Activated T-helper 2 cell treated with anti-CD3 and anti-CD28 coated beads, Interferon-gamma antibody, Interleukin-2, Interleukin-4, amounts not matched to agents 10 μg/mL and 5 μg/mL and 100 μg/mL, durations not matched to agents 14 hours and 24 hours and 36 hours (primary cell): ENCODE measurements around the gene PDE6C. TPM values are rescaled to one million over a fixed set of nuclear protein-coding genes. Genes with fewer than 3 reads are reported as not detected.

Experiments
- DNase-seq: peaks from one replicate; pipeline ENCODE4 v3.0.0; 2021; ENCODE audit warnings: low spot score
- H3K27ac Mint-ChIP-seq: one replicate; pipeline ENCODE4 v1.8.0; 2021; ENCODE audit warnings: mixed read lengths
- H3K27me3 Mint-ChIP-seq: one replicate; pipeline ENCODE4 v1.8.0; 2021; ENCODE audit warnings: low read depth, mixed read lengths
- H3K36me3 Mint-ChIP-seq: one replicate; pipeline ENCODE4 v1.8.0; 2021; ENCODE audit warnings: low read depth, mixed read lengths
- H3K4me1 Mint-ChIP-seq: one replicate; pipeline ENCODE4 v1.8.0; 2021; ENCODE audit warnings: low read depth, mixed read lengths
- H3K4me3 Mint-ChIP-seq: one replicate; pipeline ENCODE4 v1.8.0; 2021; ENCODE audit warnings: low read depth, mild to moderate bottlenecking, moderate library complexity, mixed read lengths
- H3K9me3 Mint-ChIP-seq: one replicate; pipeline ENCODE4 v1.8.0; 2021; ENCODE audit warnings: mixed read lengths
- intact Hi-C: fragments of 100-400 bp; cut with micrococcal nuclease; formaldehyde crosslinking; loops from one replicate; pipeline ENCODE4 v1.15.1; 2023
- total RNA-seq: library from RNA; stranded (reverse); gene quantifications from 2 replicates; pipeline ENCODE4 v1.2.3, GENCODE V29; 2022

Gene PDE6C
- total RNA-seq, 1 donor from 2014 or later, result not detected

DNA sequence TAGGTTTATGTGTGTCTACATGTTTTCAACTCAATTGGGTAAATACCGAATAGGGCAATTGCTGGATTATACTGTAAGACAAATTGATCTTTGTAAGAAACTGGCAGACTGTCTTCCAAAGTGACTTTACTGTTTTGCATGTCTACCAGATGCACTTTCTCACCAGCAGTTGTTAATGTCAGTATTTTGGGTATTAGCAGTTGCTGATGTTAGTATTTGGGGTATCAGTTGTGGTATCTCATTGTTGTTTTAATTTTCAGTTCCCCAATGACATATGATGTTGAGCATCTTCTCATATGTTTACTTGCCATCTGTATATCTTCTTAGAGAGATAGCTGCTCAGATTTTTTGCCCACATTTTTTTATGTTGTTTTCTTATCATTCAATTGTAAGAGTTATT is 10.6 kb downstream of the PDE6C start:
- no peaks in the 10 kb centered on the region for H3K36me3 Mint-ChIP-seq
- H3K4me1 Mint-ChIP-seq, result no peaks in the 10 kb centered on the region
- H3K9me3 Mint-ChIP-seq, result no peaks in the 10 kb centered on the region
- intact Hi-C loops, result no loop called here
- H3K27me3 Mint-ChIP-seq, result peaks cover 13% of the 10 kb centered on the region
- H3K4me3 Mint-ChIP-seq, result no peak overlapping the region
- H3K27ac Mint-ChIP-seq, result no peak overlapping the region
- DNase-seq, result no peak

DNA sequence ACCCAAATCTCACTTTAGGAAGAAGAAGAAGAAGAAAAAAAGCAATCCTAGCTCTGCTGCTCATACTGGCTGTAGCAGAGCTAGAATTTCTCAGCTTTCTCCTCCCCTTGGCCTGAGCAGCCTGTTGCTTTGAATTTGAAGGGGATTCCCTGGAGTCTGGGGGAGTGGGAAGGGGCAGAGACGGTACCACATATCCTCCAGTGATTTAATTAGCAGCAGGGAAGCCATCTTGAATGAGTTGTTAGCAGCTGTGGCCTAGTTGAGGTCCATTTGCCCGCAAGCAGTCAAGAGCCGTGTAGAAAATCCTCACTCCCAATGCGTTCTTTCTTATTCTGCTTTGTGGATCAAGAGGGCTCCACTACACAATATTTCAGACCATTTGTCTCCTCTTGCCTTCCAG is 16.5 kb downstream of the PDE6C start:
- H3K36me3 Mint-ChIP-seq, result no peaks in the 10 kb centered on the region

DNA sequence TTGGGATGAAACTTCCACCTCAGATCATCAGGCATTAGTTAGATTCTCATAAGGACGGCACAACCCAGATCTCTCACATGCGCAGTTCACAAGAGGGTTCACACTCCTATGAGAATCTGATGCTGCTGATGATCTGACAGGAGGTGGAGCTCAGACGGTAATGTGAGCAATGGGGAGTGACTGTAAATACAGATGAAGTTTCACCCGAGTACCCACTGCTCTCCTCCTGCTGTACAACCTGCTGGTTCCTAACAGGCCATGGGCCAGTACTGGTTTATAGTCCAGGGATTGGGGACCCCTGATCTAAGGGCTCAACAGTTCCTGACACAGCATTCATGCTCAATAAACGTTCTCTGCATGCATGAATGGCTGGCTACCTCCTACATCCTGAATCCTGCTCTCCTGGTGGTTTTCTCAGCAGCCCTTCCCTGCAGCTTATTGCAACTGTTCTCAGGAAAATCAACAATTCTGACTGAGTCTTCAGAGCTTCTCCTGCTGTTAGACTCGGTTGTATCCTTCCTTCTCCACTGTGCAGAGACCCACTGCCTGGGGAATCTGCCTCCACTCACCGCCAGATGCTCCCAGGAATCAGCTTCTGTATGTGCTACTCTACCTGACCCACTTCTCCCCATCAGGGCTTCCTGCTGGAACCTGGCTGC is 17.4 kb downstream of the PDE6C start:
- Mint-ChIP-seq H3K27me3 (peaks cover 3% of the 10 kb centered on the region), H3K27ac (no peak overlapping the region), H3K9me3 (no peaks in the 10 kb centered on the region), H3K4me1 (no peaks in the 10 kb centered on the region), H3K36me3 (no peaks in the 10 kb centered on the region), H3K4me3 (no peak overlapping the region)
- intact Hi-C loops, result no loop called here
- no peak for DNase-seq

More for the DNA sequence above, 16.5 kb downstream of the PDE6C start:
- Mint-ChIP-seq H3K9me3 (no peaks in the 10 kb centered on the region), H3K27ac (no peak overlapping the region), H3K4me1 (no peaks in the 10 kb centered on the region), H3K27me3 (peaks cover 4% of the 10 kb centered on the region), H3K4me3 (no peak overlapping the region)
- intact Hi-C loops, result no loop called here
- no peak for DNase-seq

DNA sequence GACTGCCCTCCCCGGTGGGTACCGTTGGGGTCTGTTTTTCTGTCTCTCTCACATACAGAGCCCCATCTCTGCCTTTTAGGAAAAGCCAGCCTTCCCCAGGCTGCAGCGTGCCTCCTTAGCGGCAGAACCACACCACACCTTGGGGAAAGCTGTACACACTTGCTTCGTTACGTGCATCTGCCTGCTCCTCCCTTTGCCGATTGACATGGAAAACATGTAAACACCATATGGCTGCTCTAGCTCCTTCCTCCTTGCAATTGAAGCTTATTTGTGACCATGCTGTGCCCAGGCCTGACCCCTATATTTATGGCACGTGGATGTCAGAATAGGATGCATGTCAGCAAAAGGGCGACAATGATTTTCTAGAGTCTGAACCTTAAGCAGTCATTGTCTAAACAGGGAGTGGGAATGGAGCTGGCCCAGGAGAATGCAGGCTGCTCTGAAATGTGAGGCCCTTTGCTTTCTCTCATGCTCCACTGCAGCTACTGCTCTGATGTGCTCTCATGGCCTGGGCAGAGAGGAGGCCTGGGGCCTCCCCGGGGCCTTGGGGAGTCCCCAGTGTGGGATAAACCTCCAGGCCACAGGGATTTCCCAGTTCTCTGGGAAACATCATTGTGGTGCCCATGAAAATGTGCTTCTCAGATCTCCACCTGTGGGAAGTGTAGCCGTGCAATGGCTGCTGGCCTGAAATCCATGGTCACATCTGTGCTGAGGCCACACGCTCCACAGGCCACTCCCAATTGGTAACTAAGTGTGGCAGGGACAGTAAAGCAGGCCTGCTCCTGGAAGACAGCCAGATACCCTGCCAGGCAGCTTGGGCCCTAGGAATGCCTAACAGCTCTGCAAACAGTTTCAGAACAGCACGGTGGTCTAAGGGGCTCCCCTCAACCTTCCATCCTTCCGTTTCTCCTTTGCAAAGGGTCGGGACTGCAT is 18.6 kb downstream of the PDE6C start:
- intact Hi-C loops, result no loop called here
- no peaks in the 10 kb centered on the region for H3K36me3 Mint-ChIP-seq
- no peaks in the 10 kb centered on the region for H3K4me1 Mint-ChIP-seq

DNA sequence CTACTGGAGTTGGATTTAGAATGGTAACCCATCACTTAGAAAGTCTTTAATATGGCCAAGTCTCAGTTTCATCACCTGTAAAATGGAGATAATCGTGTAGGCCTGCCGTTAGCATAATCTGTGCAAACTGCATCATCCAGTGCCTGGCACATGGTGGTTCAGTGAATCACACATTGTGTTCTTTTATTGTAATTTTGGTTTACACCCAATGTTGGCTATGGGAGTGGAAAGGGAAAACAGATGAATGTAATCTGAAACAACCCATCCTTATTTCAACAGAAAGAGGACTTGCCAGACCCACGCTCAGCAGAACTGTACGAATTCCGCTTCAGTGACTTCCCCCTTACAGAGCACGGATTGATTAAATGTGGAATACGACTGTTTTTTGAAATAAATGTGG is 27.5 kb downstream of the PDE6C start:
- H3K4me1 Mint-ChIP-seq, result no peaks in the 10 kb centered on the region
- H3K9me3 Mint-ChIP-seq, result no peaks in the 10 kb centered on the region
- intact Hi-C loops, result no loop called here
- H3K4me3 Mint-ChIP-seq, result no peak overlapping the region
- H3K27ac Mint-ChIP-seq, result no peak overlapping the region
- no peak for DNase-seq
- no peaks in the 10 kb centered on the region for H3K36me3 Mint-ChIP-seq
- H3K27me3 Mint-ChIP-seq, result peaks cover 12% of the 10 kb centered on the region

More for the DNA sequence above, 18.6 kb downstream of the PDE6C start:
- Mint-ChIP-seq H3K27ac (no peak overlapping the region), H3K4me3 (no peak overlapping the region), H3K27me3 (no peaks in the 10 kb centered on the region), H3K9me3 (no peaks in the 10 kb centered on the region)
- no peak for DNase-seq

DNA sequence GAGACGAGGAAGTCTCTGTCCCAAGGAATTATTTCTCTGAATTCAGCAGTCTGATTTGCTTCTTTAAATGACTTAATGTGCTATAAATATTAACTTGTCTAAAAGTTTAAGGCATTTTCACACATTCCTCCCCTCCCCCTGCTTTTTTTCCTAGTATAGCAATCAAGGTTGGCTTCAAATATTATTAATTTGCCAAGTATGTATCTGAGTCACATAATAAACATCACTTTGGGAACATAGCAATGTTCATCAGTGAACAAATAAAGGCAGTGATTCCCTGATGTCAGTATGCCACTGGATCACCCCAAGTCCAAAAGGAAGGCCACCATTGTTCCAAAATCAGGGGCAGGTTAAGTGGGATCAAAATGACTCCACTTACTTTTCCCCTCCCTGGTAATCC is 40.5 kb downstream of the PDE6C start:
- no peaks in the 10 kb centered on the region for H3K9me3 Mint-ChIP-seq
- no peaks in the 10 kb centered on the region for H3K4me1 Mint-ChIP-seq
- intact Hi-C loops, result no loop called here
- H3K27me3 Mint-ChIP-seq, result peaks cover 6% of the 10 kb centered on the region
- no peak for DNase-seq
- H3K27ac Mint-ChIP-seq, result no peak overlapping the region
- H3K36me3 Mint-ChIP-seq, result no peaks in the 10 kb centered on the region
- no peak overlapping the region for H3K4me3 Mint-ChIP-seq

DNA sequence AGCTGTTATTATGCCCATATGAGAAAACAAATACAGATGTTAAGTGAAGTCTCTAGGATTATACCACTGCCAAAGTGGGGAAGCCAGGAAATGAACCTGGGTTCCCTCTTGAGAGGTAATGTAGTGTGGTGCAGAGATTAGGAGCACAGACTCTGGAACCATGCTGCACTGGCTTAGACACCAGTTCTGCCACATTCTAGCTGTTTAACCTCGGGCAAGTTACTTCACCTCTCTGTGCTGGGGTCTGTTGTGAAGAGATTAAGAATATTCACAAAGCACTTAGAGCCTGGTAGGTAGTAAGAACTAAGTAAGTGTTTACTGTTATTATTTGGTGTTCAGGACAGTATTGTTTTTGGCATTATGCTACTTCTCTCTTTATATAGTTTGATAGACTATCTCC is 41.9 kb downstream of the PDE6C start:
- no peak overlapping the region for H3K4me3 Mint-ChIP-seq
- no peaks in the 10 kb centered on the region for H3K36me3 Mint-ChIP-seq
- no peaks in the 10 kb centered on the region for H3K4me1 Mint-ChIP-seq
- H3K27ac Mint-ChIP-seq, result no peak overlapping the region
- H3K27me3 Mint-ChIP-seq, result peaks cover 6% of the 10 kb centered on the region
- intact Hi-C loops, result no loop called here
- H3K9me3 Mint-ChIP-seq, result no peaks in the 10 kb centered on the region
- DNase-seq, result no peak

DNA sequence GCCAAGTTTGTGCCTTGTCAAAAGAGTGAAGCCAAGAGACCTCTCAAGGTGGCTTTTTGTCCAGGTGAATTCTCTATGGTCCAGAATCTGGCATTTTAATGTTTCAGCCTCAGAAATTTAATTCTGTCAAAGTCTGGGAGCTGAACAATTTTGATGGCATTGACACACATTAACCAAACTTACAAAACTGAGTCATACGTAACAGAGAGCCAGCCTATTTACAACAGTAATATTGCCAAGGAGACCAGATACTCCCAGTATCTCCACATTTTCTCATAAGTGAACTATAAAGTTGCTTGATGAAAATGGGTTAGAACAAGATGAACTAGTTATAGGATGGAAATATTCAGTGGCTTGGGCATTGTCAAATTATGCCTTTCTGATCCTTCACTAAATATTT is 43.8 kb downstream of the PDE6C start:
- Mint-ChIP-seq H3K36me3 (no peaks in the 10 kb centered on the region), H3K4me3 (no peak overlapping the region), H3K27me3 (peaks cover 6% of the 10 kb centered on the region), H3K4me1 (no peaks in the 10 kb centered on the region), H3K27ac (no peak overlapping the region), H3K9me3 (no peaks in the 10 kb centered on the region)
- DNase-seq, result no peak
- intact Hi-C loops, result no loop called here

DNA sequence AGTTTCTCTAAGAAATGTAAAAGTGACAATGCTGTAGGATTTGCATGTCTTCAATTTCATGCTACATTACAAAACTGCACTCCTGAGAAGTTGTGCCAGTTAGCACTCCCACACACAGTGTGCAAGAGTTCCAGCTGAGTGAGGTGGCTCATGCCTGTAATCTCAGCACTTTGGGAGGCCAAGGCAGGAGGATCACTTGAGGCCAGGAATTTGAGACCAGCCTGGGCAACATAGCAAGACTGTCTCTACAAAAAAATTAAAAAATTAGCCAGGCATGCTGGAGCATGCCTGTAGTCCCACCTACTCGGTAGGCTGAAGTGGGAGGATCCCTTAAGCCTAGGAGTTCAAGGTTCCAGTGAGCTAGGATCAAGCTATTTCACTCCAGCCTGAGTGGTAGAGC is 45.4 kb downstream of the PDE6C start:
- Mint-ChIP-seq H3K36me3 (no peaks in the 10 kb centered on the region), H3K9me3 (no peaks in the 10 kb centered on the region), H3K4me1 (no peaks in the 10 kb centered on the region), H3K27ac (no peak overlapping the region), H3K27me3 (no peaks in the 10 kb centered on the region), H3K4me3 (no peak overlapping the region)
- intact Hi-C loops, result no loop called here
- no peak for DNase-seq

DNA sequence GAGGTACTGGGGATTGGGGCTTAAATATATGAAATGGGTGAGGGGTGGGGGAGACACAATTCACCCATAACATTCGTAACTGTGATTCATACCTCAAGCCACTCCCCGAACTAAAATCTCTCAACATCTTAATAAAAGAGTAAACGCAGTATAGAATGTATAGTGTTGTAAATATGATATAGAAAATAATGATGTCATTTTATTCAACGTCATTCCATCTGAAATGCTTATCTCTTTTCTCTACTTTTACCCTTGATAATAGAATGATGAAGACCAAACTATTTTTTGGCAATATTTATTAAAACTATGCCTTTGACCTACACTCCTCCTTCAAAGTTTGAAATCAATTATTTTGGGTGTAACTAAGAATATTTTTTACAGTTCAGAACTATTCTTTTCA is 53.7 kb downstream of the PDE6C start:
- Mint-ChIP-seq H3K9me3 (no peaks in the 10 kb centered on the region), H3K27ac (no peak overlapping the region), H3K27me3 (no peaks in the 10 kb centered on the region), H3K4me1 (no peaks in the 10 kb centered on the region), H3K36me3 (peaks cover 24% of the 10 kb centered on the region), H3K4me3 (no peak overlapping the region)
- no peak for DNase-seq
- intact Hi-C loops, result no loop called here

DNA sequence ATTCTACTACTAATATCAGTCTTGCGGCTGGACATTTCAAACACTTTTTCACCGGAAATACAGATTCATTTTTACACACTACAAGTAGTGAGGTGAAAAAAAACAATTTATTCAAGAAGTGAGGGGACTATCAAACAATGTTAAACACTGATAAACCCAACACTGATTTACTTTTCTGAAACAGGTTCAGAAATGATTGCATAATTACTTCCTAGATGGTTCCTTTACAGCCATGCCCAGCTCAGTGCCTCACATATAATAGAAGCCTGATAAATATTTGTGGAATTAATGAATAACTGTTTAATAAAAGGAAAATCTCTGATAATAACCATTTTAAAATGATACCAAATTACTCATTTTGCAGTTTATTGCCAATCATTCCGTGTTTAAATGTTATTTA is 55.5 kb downstream of the PDE6C start:
- Mint-ChIP-seq H3K36me3 (peaks cover 29% of the 10 kb centered on the region), H3K4me1 (peaks cover 2% of the 10 kb centered on the region), H3K27ac (no peak overlapping the region), H3K27me3 (no peaks in the 10 kb centered on the region), H3K9me3 (no peaks in the 10 kb centered on the region), H3K4me3 (no peak overlapping the region)
- DNase-seq, result no peak
- intact Hi-C loops, result no loop called here

DNA sequence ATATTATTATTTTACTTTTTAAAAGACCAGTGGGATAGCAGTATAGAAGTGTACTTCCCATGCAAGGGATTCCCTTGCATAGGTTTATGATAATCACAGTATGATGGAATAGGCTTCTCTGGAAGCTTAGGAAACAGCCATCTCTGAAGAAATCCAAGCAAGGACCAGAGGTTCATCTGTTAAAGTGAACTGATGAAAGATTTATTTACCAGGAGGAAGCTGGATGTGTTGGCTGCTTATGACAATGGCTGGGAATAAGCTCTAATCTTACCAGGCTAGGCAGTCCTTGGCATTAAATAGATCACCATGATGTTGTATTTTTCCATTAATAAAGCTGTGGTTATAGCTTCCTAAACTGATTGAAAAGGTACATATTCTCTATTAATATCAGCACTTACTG is 58.0 kb downstream of the PDE6C start:
- no peak overlapping the region for H3K4me3 Mint-ChIP-seq
- peaks cover 2% of the 10 kb centered on the region for H3K4me1 Mint-ChIP-seq
- H3K27ac Mint-ChIP-seq, result no peak overlapping the region
- DNase-seq, result no peak
- intact Hi-C loops, result no loop called here
- H3K36me3 Mint-ChIP-seq, result peaks cover 51% of the 10 kb centered on the region
- no peaks in the 10 kb centered on the region for H3K9me3 Mint-ChIP-seq
- no peaks in the 10 kb centered on the region for H3K27me3 Mint-ChIP-seq

DNA sequence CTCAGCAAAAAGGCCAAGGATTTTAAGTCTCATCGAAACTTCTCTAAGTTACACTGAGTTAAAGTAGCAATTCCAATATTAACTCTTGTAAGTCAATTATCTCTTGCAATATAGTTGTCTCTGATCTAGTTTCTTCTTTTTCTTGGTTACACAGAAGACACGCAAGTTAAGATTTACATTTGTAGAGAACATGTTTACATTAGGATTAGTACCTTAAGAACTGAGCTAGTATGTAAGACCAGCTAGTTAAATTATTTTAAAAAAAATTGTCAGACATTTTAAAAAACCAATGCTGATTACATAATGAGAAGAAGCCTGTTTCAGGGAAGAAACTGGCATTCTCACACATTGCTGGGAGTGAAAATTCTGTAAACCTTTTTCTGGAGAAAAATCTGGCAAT is 58.7 kb downstream of the PDE6C start:
- no peaks in the 10 kb centered on the region for H3K27me3 Mint-ChIP-seq
- H3K36me3 Mint-ChIP-seq, result peaks cover 53% of the 10 kb centered on the region
- DNase-seq, result no peak
- no peak overlapping the region for H3K27ac Mint-ChIP-seq
- intact Hi-C loops, result no loop called here
- H3K9me3 Mint-ChIP-seq, result no peaks in the 10 kb centered on the region
- H3K4me3 Mint-ChIP-seq, result no peak overlapping the region
- peaks cover 2% of the 10 kb centered on the region for H3K4me1 Mint-ChIP-seq
